ENCODE data around the gene RPS19. TPM values are rescaled to one million over a fixed set of nuclear protein-coding genes. Genes with fewer than 3 reads are reported as not detected.

The RPS19 gene
- total RNA-seq, 6 donors from 2014 or later: 677 to 2,013 (median 1,382) TPM

GRCh38 chr19:41813911-41814310 lies 46.1 kb upstream of the RPS19 start:
- ATAC-seq (ENCODE audit: low FRiP score in 2 of 2): no peak
- H3K27me3 ChIP-seq: no peaks in the 10 kb centered on the region
- H3K4me1 ChIP-seq: peaks cover 0 to 4% (median 2%) of the 10 kb centered on the region in 4 donors
- DNase-seq: no peak
- H3K36me3 ChIP-seq: no peaks in the 10 kb centered on the region
- no peaks in the 10 kb centered on the region for H3K9me3 ChIP-seq
- TF ChIP-seq EP300 (IDR thresholded peaks at IDR 0.05) (no peak), POLR2A (IDR thresholded peaks at IDR 0.05) (no peak), POLR2AphosphoS5 (IDR thresholded peaks at IDR 0.05) (no peak), CTCF (IDR thresholded peaks at IDR 0.05) (no peak)
- no peak overlapping the region for H3K4me3 ChIP-seq
- WGBS, 2 donors: 88 to 90% methylated on average over 3 to 4 of the region's 4 CpGs
- no peak overlapping the region for H3K27ac ChIP-seq

- TF ChIP-seq EP300 (IDR thresholded peaks at IDR 0.05) (no peak), POLR2AphosphoS5 (IDR thresholded peaks at IDR 0.05) (no peak), POLR2A (IDR thresholded peaks at IDR 0.05) (no peak), CTCF (IDR thresholded peaks at IDR 0.05) (no peak)
- DNase-seq (no peak), ATAC-seq (ENCODE audit: low FRiP score in 2 of 2) (no peak)
- Histone ChIP-seq H3K9me3 (no peaks in the 10 kb centered on the region), H3K27me3 (no peaks in the 10 kb centered on the region), H3K4me3 (no peak overlapping the region), H3K36me3 (no peaks in the 10 kb centered on the region), H3K4me1 (peaks cover 0 to 4% (median 2%) of the 10 kb centered on the region in 4 donors), H3K27ac (no peak overlapping the region)
- WGBS, 2 donors: 63 to 73% methylated on average over 4 of the region's 4 CpGs
Measured at GRCh38 chr19:41815301-41815700, 44.8 kb upstream of the RPS19 start.

- no peaks in the 10 kb centered on the region for H3K4me1 ChIP-seq
- no peaks in the 10 kb centered on the region for H3K27me3 ChIP-seq
- ATAC-seq (ENCODE audit: low FRiP score in 2 of 2): no peak
- H3K9me3 ChIP-seq: no peaks in the 10 kb centered on the region
- H3K36me3 ChIP-seq: no peaks in the 10 kb centered on the region
- no peak overlapping the region for H3K4me3 ChIP-seq
- 52 to 54% methylated on average over 2 of the region's 2 CpGs for WGBS, 2 donors
- H3K27ac ChIP-seq: no peak overlapping the region
- TF ChIP-seq EP300 (IDR thresholded peaks at IDR 0.05) (no peak), POLR2A (IDR thresholded peaks at IDR 0.05) (no peak), CTCF (IDR thresholded peaks at IDR 0.05) (no peak), POLR2AphosphoS5 (IDR thresholded peaks at IDR 0.05) (no peak)
- DNase-seq: no peak
Measured at GRCh38 chr19:41816761-41817160, 43.3 kb upstream of the RPS19 start.

- Histone ChIP-seq H3K27me3 (no peaks in the 10 kb centered on the region), H3K4me3 (no peak overlapping the region), H3K36me3 (no peaks in the 10 kb centered on the region), H3K4me1 (no peaks in the 10 kb centered on the region), H3K9me3 (no peaks in the 10 kb centered on the region), H3K27ac (no peak overlapping the region)
- peak in 1 of 2 donors; percentile 43 for DNase-seq
- TF ChIP-seq CTCF (IDR thresholded peaks at IDR 0.05) (peak; percentile 29 to 76 (median 64)), EP300 (IDR thresholded peaks at IDR 0.05) (no peak)
- ATAC-seq (ENCODE audit: low FRiP score in 2 of 2): peak; percentile 75 to 76
- 36 to 37% methylated on average over 12 of the region's 12 CpGs for WGBS, 2 donors
Measured at GRCh38 chr19:41821003-41821735, 38.9 kb upstream of the RPS19 start.

Data from upper lobe of left lung (tissue), 6 donors.